Neuronal stem cell (in vitro differentiated cells): ENCODE results near the gene CSF2.
A peak's percentile ranks its signal among the peaks of the same experiment; 100 is the strongest.

ENCODE experiments used
- DNase-seq: peaks from one replicate; pipeline ENCODE4 v3.0.0-alpha.2; 2013; ENCODE audit warnings: low spot score
- H2AFZ ChIP-seq: one replicate; pipeline ENCODE4 v1.6.1; 2013; ENCODE audit warnings: mild to moderate bottlenecking, low read length, inconsistent platforms
- H2AK5ac ChIP-seq: 2 replicates; pipeline ENCODE4 v1.6.1; 2013; ENCODE audit warnings: low read depth, mild to moderate bottlenecking, inconsistent platforms, low read length, moderate library complexity, mixed read lengths
- H2BK120ac ChIP-seq: 2 replicates; pipeline ENCODE4 v1.6.1; 2013; ENCODE audit warnings: low read depth, mild to moderate bottlenecking, inconsistent platforms, low read length, moderate library complexity, mixed read lengths
- H2BK12ac ChIP-seq: one replicate; pipeline ENCODE4 v1.6.1; 2013; ENCODE audit warnings: low read length, inconsistent platforms
- H2BK15ac ChIP-seq: 2 replicates; pipeline ENCODE4 v1.6.1; 2013; ENCODE audit warnings: mild to moderate bottlenecking, low read length, inconsistent platforms, mixed read lengths
- H2BK5ac ChIP-seq: one replicate; pipeline ENCODE4 v1.6.1; 2013; ENCODE audit warnings: inconsistent platforms, mild to moderate bottlenecking, low read length, moderate library complexity
- H3K14ac ChIP-seq: one replicate; pipeline ENCODE4 v1.6.1; 2013; ENCODE audit warnings: low read length, inconsistent platforms
- H3K18ac ChIP-seq: 2 replicates; pipeline ENCODE4 v1.6.1; 2013; ENCODE audit warnings: low read length, inconsistent platforms
- H3K23ac ChIP-seq: 2 replicates; pipeline ENCODE4 v1.6.1; 2013; ENCODE audit warnings: low read depth, mild to moderate bottlenecking, mixed read lengths, low read length, inconsistent platforms; ENCODE audit not compliant: poor library complexity
- H3K27ac ChIP-seq: replicated peaks from 3 replicates; pipeline ENCODE4 v1.5.1; 2013; ENCODE audit warnings: low read length, inconsistent platforms
- H3K27me3 ChIP-seq, 3 experiments: 2 replicates each; pipeline ENCODE4 v1.6.1; 2013; ENCODE audit warnings: low read length in 3 of 3, mild to moderate bottlenecking in 2 of 3, inconsistent platforms in 1 of 3, low read depth in 1 of 3, mixed read lengths in 1 of 3, moderate library complexity in 1 of 3; ENCODE audit not compliant: control insufficient read depth in 3 of 3, insufficient read depth in 3 of 3
- H3K36me3 ChIP-seq, 2 donors: replicated peaks in 1 of 2; 2 replicates each; pipeline ENCODE4 v1.6.1; 2013; ENCODE audit warnings: low read length in 2 of 2; ENCODE audit not compliant: control insufficient read depth in 2 of 2, insufficient read depth in 2 of 2
- H3K4ac ChIP-seq: 2 replicates; pipeline ENCODE4 v1.6.1; 2013; ENCODE audit warnings: inconsistent platforms, mild to moderate bottlenecking, low read length, moderate library complexity
- H3K4me1 ChIP-seq, 2 donors: 1 replicate in 1 of 2; 2 replicates in 1 of 2; pipeline ENCODE4 v1.6.1; 2013; ENCODE audit warnings: low read length in 2 of 2, low read depth in 1 of 2; ENCODE audit not compliant: control insufficient read depth in 2 of 2, insufficient read depth in 1 of 2
- H3K4me2 ChIP-seq: one replicate; pipeline ENCODE4 v1.6.1; 2013; ENCODE audit warnings: mild to moderate bottlenecking, low read length, inconsistent platforms; ENCODE audit not compliant: insufficient read depth, poor library complexity, severe bottlenecking
- H3K4me3 ChIP-seq, 2 donors: 2 replicates each; pipeline ENCODE4 v1.5.1; 2013; ENCODE audit warnings: low read length in 2 of 2, mild to moderate bottlenecking in 2 of 2, inconsistent platforms in 1 of 2, moderate library complexity in 1 of 2
- H3K79me1 ChIP-seq: one replicate; pipeline ENCODE4 v1.6.1; 2013; ENCODE audit warnings: low read depth, mild to moderate bottlenecking, inconsistent platforms, low read length, moderate library complexity
- H3K9ac ChIP-seq: one replicate; pipeline ENCODE4 v1.6.1; 2013; ENCODE audit warnings: mild to moderate bottlenecking, low read depth, low read length, inconsistent platforms; ENCODE audit not compliant: poor library complexity
- H3K9me3 ChIP-seq, 2 donors: replicated peaks in 1 of 2; 2 replicates each; pipeline versions ENCODE3 to v1.6.1; 2013; ENCODE audit warnings: low read length in 2 of 2, mild to moderate bottlenecking in 2 of 2, inconsistent platforms in 1 of 2, low read depth in 1 of 2, mixed read lengths in 1 of 2, moderate library complexity in 1 of 2; ENCODE audit not compliant: control insufficient read depth in 2 of 2, insufficient read depth in 1 of 2
- H4K8ac ChIP-seq: one replicate; pipeline ENCODE4 v1.6.1; 2013; ENCODE audit warnings: low read depth, mild to moderate bottlenecking, inconsistent platforms, low read length, moderate library complexity
- H4K91ac ChIP-seq: one replicate; pipeline ENCODE4 v1.6.1; 2013; ENCODE audit warnings: low read length, low read depth, mild to moderate bottlenecking, inconsistent platforms; ENCODE audit not compliant: poor library complexity
- WGBS, 2 donors: extraction: QIAGEN DNeasy Blood & Tissue Kit; methylation state at CpG; one replicate each; pipeline ENCODE4 v1.1.7; 2013; ENCODE audit warnings: missing lambda C conversion rate in 2 of 2, mixed read lengths in 1 of 2; ENCODE audit not compliant: insufficient read length in 2 of 2, insufficient replicate concordance in 1 of 2; ENCODE audit errors: extremely low coverage in 2 of 2; 5-methylcytosine and 5-hydroxymethylcytosine counted together

The CSF2 gene

GRCh38 chr5:132056610-132057497 lies 16.7 kb upstream of the CSF2 start:
- no peak overlapping the region for H2BK120ac ChIP-seq
- H3K4me2 ChIP-seq = no peak overlapping the region
- H3K27ac ChIP-seq = no peak overlapping the region
- H3K4me3 ChIP-seq = no peak overlapping the region
- H3K36me3 ChIP-seq = no peaks in the 10 kb centered on the region
- peak overlapping the region; percentile 36 for H3K18ac ChIP-seq
- H3K4ac ChIP-seq = no peak overlapping the region
- no peak overlapping the region for H4K8ac ChIP-seq
- H2AFZ ChIP-seq = no peak overlapping the region
- H2BK12ac ChIP-seq = no peak overlapping the region
- no peak for DNase-seq
- H3K23ac ChIP-seq = no peak overlapping the region
- no peak overlapping the region for H3K9ac ChIP-seq
- no peaks in the 10 kb centered on the region for H3K9me3 ChIP-seq
- H2BK15ac ChIP-seq = no peak overlapping the region
- no CpG with 5 or more reads among the region's 14 CpGs for WGBS, 2 donors
- no peaks in the 10 kb centered on the region for H3K79me1 ChIP-seq
- H4K91ac ChIP-seq = no peak overlapping the region
- no peaks in the 10 kb centered on the region for H3K4me1 ChIP-seq
- no peak overlapping the region for H2AK5ac ChIP-seq
- H3K27me3 ChIP-seq = no peaks in the 10 kb centered on the region
- no peak overlapping the region for H3K14ac ChIP-seq
- no peak overlapping the region for H2BK5ac ChIP-seq

- Histone ChIP-seq H3K23ac (no peak overlapping the region), H3K4me3 (no peak overlapping the region), H3K4me1 (no peaks in the 10 kb centered on the region), H3K18ac (no peak overlapping the region), H3K4ac (no peak overlapping the region), H3K9ac (no peak overlapping the region), H3K27me3 (no peaks in the 10 kb centered on the region), H2AK5ac (no peak overlapping the region), H2BK5ac (no peak overlapping the region), H3K14ac (no peak overlapping the region), H2BK12ac (no peak overlapping the region), H3K79me1 (no peaks in the 10 kb centered on the region), H2BK15ac (no peak overlapping the region), H4K91ac (no peak overlapping the region), H3K4me2 (no peak overlapping the region), H3K36me3 (no peaks in the 10 kb centered on the region), H2AFZ (no peak overlapping the region), H3K9me3 (no peaks in the 10 kb centered on the region), H4K8ac (no peak overlapping the region), H3K27ac (no peak overlapping the region), H2BK120ac (no peak overlapping the region)
- DNase-seq = no peak
- WGBS, 2 donors = no CpG with 5 or more reads among the region's 12 CpGs
Measured at GRCh38 chr5:132057498-132058255, 15.9 kb upstream of the CSF2 start.

- Histone ChIP-seq H2AK5ac (no peak overlapping the region), H2BK15ac (no peak overlapping the region), H2BK5ac (no peak overlapping the region), H2BK12ac (no peak overlapping the region), H3K4me2 (no peak overlapping the region), H3K27me3 (no peaks in the 10 kb centered on the region), H3K9me3 (no peaks in the 10 kb centered on the region), H3K4ac (no peak overlapping the region), H3K4me3 (no peak overlapping the region), H3K36me3 (no peaks in the 10 kb centered on the region), H3K4me1 (no peaks in the 10 kb centered on the region), H3K79me1 (no peaks in the 10 kb centered on the region), H3K27ac (no peak overlapping the region), H4K8ac (no peak overlapping the region), H3K23ac (no peak overlapping the region), H3K9ac (no peak overlapping the region), H2AFZ (no peak overlapping the region), H4K91ac (no peak overlapping the region), H3K14ac (no peak overlapping the region), H2BK120ac (no peak overlapping the region), H3K18ac (no peak overlapping the region)
- DNase-seq = no peak
- no CpG with 5 or more reads among the region's 7 CpGs for WGBS, 2 donors
Measured at GRCh38 chr5:132058646-132059042, 14.9 kb upstream of the CSF2 start.

- no peak overlapping the region for H3K4me2 ChIP-seq
- peak overlapping the region in 1 of 2 donors; percentile 6 for H3K4me3 ChIP-seq
- no CpG with 5 or more reads among the region's 9 CpGs for WGBS, 2 donors
- no peak overlapping the region for H3K4ac ChIP-seq
- no peak overlapping the region for H3K23ac ChIP-seq
- no peak overlapping the region for H3K27ac ChIP-seq
- no peaks in the 10 kb centered on the region for H3K27me3 ChIP-seq
- no peak overlapping the region for H3K9ac ChIP-seq
- no peak for DNase-seq
- no peak overlapping the region for H3K18ac ChIP-seq
- no peaks in the 10 kb centered on the region for H3K79me1 ChIP-seq
- no peak overlapping the region for H2BK120ac ChIP-seq
- H3K36me3 ChIP-seq = no peaks in the 10 kb centered on the region
- H2BK5ac ChIP-seq = no peak overlapping the region
- no peak overlapping the region for H2AFZ ChIP-seq
- no peaks in the 10 kb centered on the region for H3K4me1 ChIP-seq
- H2BK15ac ChIP-seq = no peak overlapping the region
- no peaks in the 10 kb centered on the region for H3K9me3 ChIP-seq
- no peak overlapping the region for H2BK12ac ChIP-seq
- no peak overlapping the region for H3K14ac ChIP-seq
- no peak overlapping the region for H2AK5ac ChIP-seq
- no peak overlapping the region for H4K8ac ChIP-seq
- H4K91ac ChIP-seq = no peak overlapping the region
Measured at GRCh38 chr5:132059043-132059695, 14.4 kb upstream of the CSF2 start.
